ENCODE results near the gene UBC. TPM values are rescaled to one million over a fixed set of nuclear protein-coding genes. Genes with fewer than 3 reads are reported as not detected.

The UBC gene
- total and polyA plus RNA-seq, 9 of the 15 experiments (the other 6 are each of a cell fraction or from before 2014, with no cell fraction given): 533 to 1,153 (median 813) TPM

DNA sequence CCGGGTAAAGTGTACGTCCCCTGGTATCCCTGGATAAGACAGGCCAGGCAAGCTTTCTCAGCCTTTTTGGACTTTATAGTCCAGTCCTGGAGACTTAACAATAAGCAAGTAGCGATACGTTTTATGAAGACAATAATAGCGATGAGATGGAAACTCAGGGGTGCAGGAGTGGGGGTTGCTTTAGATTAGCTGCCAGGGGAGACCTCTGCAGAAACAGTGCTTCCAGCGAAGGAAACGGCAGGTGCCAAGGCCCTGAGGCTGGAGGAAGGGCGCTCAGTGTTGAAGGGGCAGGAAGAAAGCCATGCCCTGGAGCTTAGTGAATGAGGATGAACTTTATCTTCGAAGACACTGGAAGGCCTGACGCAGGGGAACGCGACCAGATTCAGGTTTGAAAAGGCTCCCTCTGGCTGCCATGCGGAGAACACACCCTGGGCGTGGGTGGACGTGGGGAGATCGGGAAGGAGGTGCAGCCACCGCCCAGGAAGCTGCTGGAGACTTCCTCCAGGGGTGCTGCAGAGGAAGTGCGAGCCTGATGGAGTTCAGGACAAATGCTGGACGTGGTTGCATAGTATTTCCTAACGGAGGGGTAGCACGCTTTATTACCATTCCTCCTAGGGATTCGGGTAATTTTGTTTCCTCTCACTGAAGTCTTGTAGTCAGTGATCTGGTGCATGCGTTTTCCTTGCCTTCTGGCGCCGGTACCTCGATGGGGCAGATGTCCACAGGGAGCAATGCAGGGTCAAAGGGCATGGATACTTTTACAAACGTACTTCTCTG is 26.1 kb upstream of the UBC start (continued):
- peak; percentile 98 to 99 (median 98) for TF ChIP-seq CTCF (IDR thresholded peaks at IDR 0.05 in 2 of 3, conservative IDR thresholded peaks at IDR 0.05 in 1 of 3; ENCODE audit: insufficient read depth in 2 of 3, low read depth in 1 of 3, low read length in 3 of 3)
- no peak for TF ChIP-seq RFX7 (CRISPR knock-in tag; IDR thresholded peaks at IDR 0.05)
- peak; percentile 43; the same call in 1 of the 2 replicates for TF ChIP-seq NKRF (IDR thresholded peaks at IDR 0.05; ENCODE audit: borderline replicate concordance)
- TF ChIP-seq, protein P1, sequence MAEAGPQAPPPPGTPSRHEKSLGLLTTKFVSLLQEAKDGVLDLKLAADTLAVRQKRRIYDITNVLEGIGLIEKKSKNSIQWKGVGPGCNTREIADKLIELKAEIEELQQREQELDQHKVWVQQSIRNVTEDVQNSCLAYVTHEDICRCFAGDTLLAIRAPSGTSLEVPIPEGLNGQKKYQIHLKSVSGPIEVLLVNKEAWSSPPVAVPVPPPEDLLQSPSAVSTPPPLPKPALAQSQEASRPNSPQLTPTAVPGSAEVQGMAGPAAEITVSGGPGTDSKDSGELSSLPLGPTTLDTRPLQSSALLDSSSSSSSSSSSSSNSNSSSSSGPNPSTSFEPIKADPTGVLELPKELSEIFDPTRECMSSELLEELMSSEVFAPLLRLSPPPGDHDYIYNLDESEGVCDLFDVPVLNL (CRISPR knock-in tag; IDR thresholded peaks at IDR 0.05; ENCODE audit: low read depth): no peak
- 0 out of 2 replicates have a peak, but pooled peaks have one; percentile 80 for TF ChIP-seq ATF6 (CRISPR knock-in tag; IDR thresholded peaks at IDR 0.05)
- TF ChIP-seq, protein P2, sequence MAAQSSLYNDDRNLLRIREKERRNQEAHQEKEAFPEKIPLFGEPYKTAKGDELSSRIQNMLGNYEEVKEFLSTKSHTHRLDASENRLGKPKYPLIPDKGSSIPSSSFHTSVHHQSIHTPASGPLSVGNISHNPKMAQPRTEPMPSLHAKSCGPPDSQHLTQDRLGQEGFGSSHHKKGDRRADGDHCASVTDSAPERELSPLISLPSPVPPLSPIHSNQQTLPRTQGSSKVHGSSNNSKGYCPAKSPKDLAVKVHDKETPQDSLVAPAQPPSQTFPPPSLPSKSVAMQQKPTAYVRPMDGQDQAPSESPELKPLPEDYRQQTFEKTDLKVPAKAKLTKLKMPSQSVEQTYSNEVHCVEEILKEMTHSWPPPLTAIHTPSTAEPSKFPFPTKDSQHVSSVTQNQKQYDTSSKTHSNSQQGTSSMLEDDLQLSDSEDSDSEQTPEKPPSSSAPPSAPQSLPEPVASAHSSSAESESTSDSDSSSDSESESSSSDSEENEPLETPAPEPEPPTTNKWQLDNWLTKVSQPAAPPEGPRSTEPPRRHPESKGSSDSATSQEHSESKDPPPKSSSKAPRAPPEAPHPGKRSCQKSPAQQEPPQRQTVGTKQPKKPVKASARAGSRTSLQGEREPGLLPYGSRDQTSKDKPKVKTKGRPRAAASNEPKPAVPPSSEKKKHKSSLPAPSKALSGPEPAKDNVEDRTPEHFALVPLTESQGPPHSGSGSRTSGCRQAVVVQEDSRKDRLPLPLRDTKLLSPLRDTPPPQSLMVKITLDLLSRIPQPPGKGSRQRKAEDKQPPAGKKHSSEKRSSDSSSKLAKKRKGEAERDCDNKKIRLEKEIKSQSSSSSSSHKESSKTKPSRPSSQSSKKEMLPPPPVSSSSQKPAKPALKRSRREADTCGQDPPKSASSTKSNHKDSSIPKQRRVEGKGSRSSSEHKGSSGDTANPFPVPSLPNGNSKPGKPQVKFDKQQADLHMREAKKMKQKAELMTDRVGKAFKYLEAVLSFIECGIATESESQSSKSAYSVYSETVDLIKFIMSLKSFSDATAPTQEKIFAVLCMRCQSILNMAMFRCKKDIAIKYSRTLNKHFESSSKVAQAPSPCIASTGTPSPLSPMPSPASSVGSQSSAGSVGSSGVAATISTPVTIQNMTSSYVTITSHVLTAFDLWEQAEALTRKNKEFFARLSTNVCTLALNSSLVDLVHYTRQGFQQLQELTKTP (IDR thresholded peaks at IDR 0.05; ENCODE audit: low read depth in 1 of 2, partially characterized antibody in 2 of 2): peak in 1 of 2 experiments; percentile 42
- TF ChIP-seq GTF2E2 (tag; IDR thresholded peaks at IDR 0.05): no peak; the same call in 1 of the 2 replicates
- peak in 1 of 2 experiments; percentile 86; a peak in 2 of 4 replicates for TF ChIP-seq HDAC1 (IDR thresholded peaks at IDR 0.05)
- TF ChIP-seq TCF7L2 (IDR thresholded peaks at IDR 0.05; ENCODE audit: low read depth, low read length): no peak
- TF ChIP-seq NR2C1 (IDR thresholded peaks at IDR 0.05): peak; percentile 95
- peak; percentile 96 for TF ChIP-seq NR2C1 (tag; IDR thresholded peaks at IDR 0.05)
- TF ChIP-seq HCFC1 (IDR thresholded peaks at IDR 0.05; ENCODE audit: low read depth, low read length): peak; percentile 58
- TF ChIP-seq, protein P3, sequence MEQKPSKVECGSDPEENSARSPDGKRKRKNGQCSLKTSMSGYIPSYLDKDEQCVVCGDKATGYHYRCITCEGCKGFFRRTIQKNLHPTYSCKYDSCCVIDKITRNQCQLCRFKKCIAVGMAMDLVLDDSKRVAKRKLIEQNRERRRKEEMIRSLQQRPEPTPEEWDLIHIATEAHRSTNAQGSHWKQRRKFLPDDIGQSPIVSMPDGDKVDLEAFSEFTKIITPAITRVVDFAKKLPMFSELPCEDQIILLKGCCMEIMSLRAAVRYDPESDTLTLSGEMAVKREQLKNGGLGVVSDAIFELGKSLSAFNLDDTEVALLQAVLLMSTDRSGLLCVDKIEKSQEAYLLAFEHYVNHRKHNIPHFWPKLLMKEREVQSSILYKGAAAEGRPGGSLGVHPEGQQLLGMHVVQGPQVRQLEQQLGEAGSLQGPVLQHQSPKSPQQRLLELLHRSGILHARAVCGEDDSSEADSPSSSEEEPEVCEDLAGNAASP (IDR thresholded peaks at IDR 0.05): no peak

All from K562 (cell line).